GM19193 (cell line): ENCODE measurements around the gene PDE4D.

Experiments
- POLR2A ChIP-seq: IDR thresholded peaks from 4 replicates; pipeline ENCODE4 v1.6.1; 2011; ENCODE audit not compliant: insufficient read depth, insufficient read length; ENCODE audit errors: extremely low read depth

Gene PDE4D

DNA sequence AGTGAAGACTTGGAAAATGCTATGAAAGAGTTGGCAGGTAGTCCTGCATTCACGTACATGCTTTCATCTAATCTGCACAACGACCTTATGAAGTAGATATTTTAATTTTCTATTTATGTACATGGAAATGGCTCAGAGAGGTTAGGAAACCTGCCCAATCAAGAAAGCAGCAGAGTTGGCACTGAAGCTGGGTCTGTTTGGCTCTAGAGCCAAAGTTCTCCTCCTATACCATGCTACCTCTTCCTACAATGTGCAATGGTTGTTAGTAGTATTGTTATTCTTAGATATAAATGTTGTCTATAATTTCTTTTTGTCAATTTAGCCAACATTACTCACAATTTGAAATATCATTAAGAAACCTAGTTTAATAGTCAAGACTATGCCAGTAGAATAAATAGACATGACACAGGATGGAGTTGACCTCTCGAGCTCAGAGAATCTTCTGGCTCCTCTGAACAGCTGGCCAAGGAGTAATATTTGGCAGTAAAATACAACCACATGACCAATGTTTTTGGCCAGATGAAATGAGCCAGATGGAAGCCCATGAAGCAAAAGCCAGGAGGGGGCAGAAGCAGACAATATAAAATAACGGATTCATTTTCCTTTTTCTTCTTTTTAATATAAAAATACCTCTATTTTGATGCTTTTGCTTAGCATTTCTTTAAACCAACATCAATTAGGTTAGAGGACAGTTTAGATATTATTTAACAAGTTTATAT, 542.3 kb downstream of the PDE4D start:
- TF ChIP-seq POLR2A = no peak

DNA sequence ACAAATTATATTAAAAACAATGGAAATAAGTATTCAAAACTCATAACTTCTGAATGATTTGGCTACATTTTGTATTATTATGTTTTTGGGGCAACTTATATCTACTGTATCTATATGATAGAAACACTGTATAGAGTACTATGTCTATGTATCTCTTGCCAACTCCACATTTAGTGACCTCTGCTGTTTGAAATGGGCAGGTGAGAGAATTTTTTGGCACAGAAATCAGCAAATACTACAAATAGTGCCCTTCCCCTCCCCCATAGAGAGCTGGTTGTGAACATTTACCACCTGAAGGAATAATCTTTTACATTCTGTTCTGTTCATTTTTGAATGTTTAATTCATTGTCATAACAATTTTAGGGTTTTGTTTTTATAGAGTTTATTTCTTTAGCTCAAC, 545.3 kb downstream of the PDE4D start:
- TF ChIP-seq POLR2A = no peak

DNA sequence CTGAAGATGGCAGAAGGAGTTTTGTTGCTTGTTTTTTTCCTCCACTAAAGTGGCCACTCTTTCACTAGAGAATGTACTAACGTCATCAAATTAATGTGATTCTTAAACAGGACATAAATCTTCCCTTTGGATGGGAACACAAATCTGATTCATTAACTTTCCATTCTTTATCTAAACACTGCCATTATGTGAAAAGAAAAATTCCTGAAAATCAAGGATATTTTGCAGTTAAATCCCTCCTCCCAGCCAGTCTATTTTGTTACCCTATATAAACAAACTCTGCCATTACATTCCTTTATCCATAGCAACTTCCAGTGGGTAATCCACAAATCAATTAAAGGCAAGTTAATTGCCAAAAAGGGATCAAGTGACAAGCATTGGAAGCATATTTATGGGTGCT, 546.5 kb downstream of the PDE4D start:
- TF ChIP-seq POLR2A = no peak

DNA sequence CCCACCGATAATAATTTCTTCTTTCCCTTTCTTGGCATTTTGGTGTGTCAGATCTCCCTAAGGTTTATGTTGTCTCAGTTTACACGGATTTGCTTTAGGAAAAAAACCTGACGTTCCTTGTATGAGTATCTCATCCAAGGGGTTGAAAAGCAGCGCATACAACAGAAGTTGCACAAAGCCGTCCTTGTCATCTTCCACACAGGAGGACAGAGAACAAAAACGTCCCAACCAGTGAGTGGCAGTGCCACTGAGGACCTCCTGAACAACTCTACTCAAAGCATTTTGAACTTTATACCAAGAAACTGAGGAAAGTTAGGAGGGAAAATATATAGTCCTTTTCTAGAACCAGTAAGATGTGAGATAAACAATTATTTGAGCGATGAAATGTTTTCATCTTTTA, 547.0 kb downstream of the PDE4D start:
- no peak for TF ChIP-seq POLR2A

DNA sequence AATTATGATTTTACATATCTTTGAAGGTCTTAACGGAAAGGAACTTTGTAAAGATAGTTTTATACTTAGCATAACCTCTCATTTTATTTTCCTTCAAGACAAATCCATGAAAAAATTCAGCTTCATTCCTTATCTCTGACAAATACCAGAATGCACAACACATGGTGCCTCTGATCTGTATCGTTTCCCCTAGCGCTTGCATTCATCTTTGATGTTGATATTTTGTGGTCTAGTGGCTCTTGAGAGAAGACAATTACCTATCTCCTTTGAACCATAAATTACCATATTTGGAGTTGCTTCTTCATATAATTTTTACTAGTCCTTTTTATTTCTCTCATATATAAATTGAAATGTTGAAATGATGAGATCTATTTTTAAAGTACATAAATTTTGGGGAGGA, 551.3 kb downstream of the PDE4D start:
- TF ChIP-seq POLR2A = no peak

DNA sequence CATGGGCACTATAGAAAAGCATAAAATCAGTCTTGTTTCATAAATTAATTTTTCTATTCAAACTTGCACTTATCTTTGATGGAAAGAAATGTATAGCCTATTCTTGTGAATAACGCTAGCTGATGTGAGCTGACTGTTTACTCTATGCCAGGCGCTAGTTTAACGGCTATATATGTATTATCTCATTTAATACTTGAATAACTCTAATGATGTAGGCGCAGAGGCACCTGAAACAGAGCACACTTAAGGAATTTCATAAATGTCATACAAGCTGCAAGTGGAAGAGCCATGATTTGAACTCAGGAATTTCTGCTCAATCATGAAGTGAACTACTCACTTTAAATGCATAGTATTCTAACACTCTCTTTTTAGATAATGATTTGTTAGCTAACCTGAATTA, 551.8 kb downstream of the PDE4D start:
- no peak for TF ChIP-seq POLR2A

DNA sequence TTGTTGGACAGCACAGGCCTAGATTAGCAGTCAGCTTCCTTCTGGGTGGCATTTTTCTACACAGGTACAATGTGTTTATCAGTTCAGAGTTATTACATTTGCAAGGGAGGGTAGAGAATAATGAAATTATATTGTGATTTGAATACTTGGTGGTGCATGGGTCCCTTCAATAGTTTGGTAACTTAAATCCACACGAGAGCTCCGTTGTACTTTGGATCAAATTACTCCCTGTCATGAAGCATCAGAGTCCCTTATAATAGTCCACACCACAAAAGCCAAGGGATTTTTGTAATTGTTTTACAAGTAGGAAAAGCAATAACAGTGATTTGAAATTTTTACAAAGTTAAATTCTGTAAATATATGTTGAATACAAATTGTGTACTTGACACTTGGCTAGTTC, 552.4 kb downstream of the PDE4D start:
- no peak for TF ChIP-seq POLR2A

DNA sequence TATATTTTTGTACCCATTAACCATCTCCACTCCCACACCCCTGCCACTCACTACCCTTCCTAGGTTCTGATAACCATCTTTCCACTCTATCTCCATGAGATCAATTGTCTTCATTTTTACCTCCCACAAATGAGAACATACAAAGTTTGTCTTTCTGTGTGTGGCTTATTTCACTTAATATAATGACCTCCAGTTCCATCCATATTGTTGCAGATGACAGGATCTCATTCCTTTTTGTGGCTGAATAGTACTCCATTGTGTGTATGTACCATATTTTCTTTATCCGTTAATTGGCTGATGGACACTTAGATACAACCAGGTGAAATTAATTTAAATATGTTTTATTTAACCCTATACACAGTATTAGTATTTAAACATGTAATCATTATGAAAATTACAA, 552.9 kb downstream of the PDE4D start:
- no peak for TF ChIP-seq POLR2A

DNA sequence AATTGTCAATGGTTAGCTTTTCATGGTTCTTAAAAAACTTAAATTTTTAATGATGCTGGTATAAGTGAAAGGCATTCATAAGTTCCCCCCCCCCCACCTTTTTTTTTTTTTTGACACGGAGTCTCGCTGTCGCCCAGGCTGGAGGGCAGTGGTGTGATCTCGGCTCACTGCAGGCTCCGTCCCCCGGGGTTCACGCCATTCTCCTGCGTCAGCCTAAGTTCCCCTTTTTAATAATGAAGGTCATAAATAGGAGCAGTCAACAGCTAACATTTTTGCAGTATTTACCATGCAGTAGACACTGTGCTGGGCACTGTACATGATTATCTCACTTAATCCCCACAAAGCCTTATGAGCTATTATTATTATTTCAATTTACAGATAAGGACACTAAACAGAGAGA, 556.3 kb downstream of the PDE4D start:
- TF ChIP-seq POLR2A = no peak

DNA sequence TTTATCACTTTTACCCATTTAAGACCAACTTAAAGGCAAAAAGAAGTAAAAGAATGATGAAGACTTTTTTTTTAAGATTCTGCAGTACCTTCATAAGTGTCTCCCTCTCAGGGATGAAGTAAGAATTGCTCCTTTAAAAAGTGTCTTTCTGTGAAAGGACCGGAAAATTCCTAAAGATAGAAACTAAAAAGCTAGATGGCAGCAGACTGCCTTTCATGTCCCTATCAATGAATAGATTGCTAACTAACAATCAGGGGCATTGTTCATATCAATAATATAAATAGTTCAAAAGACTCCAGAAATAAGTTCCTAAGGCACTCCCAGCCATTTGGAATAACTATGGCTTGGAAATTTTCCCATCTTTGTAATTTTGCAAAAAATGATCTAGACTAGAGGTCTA, 558.0 kb downstream of the PDE4D start:
- no peak for TF ChIP-seq POLR2A

DNA sequence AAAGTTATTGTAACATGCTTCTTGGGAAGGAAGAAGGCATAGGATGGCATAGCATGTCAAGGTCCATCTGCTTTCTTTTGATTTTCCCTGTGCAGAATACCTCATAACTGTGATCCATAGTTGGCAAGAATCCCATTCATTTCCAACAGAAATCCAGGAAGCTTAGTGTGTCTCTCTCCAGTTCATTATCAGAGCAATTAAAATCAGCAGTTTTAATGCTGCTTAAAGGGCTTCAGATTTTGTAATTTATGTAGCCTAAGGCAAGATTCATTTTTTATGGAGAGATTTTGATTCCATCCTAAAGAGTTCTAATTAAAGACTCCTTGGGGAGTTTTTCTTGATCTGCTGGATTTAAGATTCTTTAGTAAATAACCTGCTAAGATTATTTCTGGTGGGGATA, 560.1 kb downstream of the PDE4D start:
- TF ChIP-seq POLR2A = no peak

DNA sequence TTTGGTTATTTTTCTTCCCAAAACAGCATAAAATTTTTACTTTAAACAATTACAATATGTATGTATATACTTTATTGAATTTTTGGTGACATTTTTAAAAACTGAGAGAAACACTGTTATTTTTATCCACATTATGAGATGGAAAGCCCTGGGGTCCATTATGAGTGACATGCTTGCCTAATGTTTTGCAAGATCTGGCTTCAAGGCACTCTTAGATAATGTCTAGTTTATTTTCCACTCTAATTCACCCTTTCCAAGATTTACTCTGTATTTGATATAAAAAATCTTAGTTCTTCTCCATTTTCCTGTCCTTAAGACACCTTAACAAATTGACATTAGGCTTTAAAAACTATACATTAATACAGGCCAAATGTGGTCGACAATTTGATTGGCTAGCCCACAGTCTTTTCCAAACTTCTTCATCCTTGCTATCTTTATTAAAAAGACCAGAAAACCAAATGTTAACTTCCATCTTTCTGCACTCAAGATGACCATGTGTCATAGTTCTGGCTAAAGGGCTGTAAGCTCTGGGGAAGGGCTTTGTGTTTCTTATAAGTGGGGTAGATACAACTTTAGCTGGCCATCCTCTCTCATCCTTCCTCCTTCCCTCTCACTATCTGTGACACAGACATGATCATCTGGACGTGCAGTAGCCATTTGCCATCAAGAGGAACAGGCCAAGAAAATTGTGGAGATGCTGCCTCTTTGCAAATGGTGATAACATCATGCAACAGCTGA, 561.1 kb downstream of the PDE4D start:
- no peak for TF ChIP-seq POLR2A

DNA sequence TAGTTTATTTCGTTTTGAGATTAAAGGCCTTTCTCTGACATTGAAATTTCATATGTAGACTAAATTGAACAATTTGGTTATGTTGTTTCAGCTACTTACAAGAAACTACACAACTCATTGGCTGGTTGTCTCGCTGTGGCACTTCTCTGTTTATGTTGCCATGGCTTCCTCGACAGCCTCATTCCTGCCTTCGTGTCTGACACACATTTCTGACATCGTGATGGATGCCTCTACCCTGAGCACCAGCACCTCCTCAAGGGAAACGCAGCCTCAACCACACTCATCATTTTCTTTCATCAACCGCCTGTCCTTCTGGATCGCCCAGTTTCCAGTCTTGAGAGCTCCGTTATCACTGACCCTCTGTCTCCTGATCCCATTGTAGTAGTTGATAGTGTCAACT, 562.8 kb downstream of the PDE4D start:
- TF ChIP-seq POLR2A = no peak

DNA sequence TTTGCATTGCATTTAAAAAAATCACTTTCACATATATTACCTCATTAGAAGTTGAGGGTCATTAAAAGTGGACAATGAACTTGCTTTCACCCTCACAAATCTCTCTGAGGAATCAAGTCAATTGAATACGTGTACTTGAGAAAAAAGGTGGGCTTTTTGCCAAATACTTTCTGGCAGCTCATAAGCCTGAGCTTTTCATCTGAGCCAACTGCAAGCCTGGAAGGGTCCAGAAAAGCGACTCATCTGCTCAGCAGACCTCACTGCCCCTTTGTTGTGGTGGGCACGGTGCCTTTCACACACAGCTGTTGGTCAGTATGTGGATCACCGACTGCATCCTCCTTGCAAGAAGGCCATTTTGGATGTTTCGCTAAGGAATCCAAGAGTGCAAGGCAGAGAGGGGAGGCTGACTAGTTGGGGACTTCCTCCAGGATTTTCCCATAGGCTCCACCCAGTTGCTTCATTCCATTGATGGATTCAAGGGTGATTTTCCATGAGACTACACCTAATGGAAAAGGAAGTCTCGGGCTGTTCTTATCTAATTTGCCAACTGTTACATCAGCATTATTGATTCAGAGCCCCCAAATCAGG, 564.7 kb downstream of the PDE4D start:
- no peak for TF ChIP-seq POLR2A

DNA sequence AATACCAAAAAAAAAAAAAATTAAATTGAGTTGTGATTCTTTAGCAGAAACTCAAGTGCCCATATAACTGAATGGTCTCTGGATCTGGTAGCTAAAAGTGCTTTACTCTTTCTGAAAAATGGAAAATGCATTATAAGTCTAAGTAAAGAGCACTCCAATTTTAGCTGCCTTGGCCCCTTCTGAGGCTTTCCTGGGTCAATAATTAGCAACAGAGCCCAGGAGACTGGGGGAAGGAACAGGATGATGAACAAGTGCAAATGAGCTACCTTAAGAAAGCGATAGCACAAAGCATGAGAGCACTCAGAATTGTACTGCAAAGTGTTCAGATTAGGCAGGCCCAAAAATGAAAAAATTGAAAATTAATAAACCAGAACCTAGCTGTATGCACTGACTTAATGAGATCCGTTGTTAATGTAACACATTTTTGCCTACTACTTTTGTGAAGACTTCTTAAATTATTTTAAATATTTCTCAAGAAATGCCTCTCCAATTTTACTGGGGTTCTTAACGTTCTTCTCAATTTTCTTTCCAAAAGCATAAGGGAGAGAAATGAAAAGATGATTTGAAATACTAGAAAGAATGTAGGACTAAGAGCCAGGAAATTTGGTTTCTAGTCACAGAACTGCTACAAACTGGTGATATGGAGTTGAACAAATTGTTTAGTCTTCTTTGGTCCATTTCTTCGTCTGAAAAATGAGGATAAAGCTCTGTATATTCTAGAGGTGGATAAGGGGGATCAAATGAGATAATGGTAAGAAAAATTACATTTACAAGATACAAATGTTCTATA, 566.1 kb downstream of the PDE4D start:
- no peak for TF ChIP-seq POLR2A
